ENCODE results near the gene FBXO48.

- TF ChIP-seq POLR2AphosphoS5 (IDR thresholded peaks at IDR 0.05; ENCODE audit: borderline replicate concordance, low read depth, low read length) (peak; percentile 65; the same call in 1 of the 2 replicates), EZH2 (IDR thresholded peaks at IDR 0.05) (no peak), FOXP2 (optimal IDR thresholded peaks at IDR 0.05; ENCODE audit: control extremely low read depth, extremely low read length, insufficient read depth) (no peak)
Observed at GRCh38 chr2:68467077-68467960, at the start of gene FBXO48, which contains the start of gene APLF.
